ENCODE data around the gene SYNDIG1. TPM values are rescaled to one million over a fixed set of nuclear protein-coding genes. Genes with fewer than 3 reads are reported as not detected.

The SYNDIG1 gene
- total RNA-seq, 1 experiment from 2014 or later = not detected

- Histone ChIP-seq H3K27ac (ENCODE audit: low read length) (no peak overlapping the region), H3K9ac (ENCODE audit: low read length) (no peak overlapping the region), H3K27me3 (ENCODE audit: low read length) (no peaks in the 10 kb centered on the region; the same call in 1 of the 2 replicates), H3K4me1 (ENCODE audit: low read length) (peaks cover 18% of the 10 kb centered on the region), H3K9me2 (replicated peaks; ENCODE audit: insufficient read depth, low read length) (no peaks in the 10 kb centered on the region), H4K20me1 (ENCODE audit: insufficient read depth, low read depth, low read length) (peaks cover 14% of the 10 kb centered on the region; the same call in 1 of the 2 replicates), H3K9me3 (ENCODE audit: low read length) (no peaks in the 10 kb centered on the region), H3K36me3 (ENCODE audit: insufficient read depth, low read length) (no peaks in the 10 kb centered on the region), H3K4me3 (ENCODE audit: low read length) (no peak overlapping the region), H3K79me2 (ENCODE audit: low read length) (no peaks in the 10 kb centered on the region), H3K4me2 (ENCODE audit: low read depth, low read length, poor library complexity, severe bottlenecking) (no peak overlapping the region), H2AFZ (ENCODE audit: low read length) (no peak overlapping the region)
- no peak for DNase-seq
Measured at GRCh38 chr20:24670341-24670872, 201.0 kb downstream of the SYNDIG1 start.

GRCh38 chr20:24670981-24671380, 201.6 kb downstream of the SYNDIG1 start:
- no peaks in the 10 kb centered on the region; the same call in 1 of the 2 replicates for H3K27me3 ChIP-seq (ENCODE audit: low read length)
- no peak for DNase-seq
- H3K27ac ChIP-seq (ENCODE audit: low read length) = no peak overlapping the region
- H3K36me3 ChIP-seq (ENCODE audit: insufficient read depth, low read length) = no peaks in the 10 kb centered on the region
- H3K4me1 ChIP-seq (ENCODE audit: low read length) = peaks cover 18% of the 10 kb centered on the region
- H3K79me2 ChIP-seq (ENCODE audit: low read length) = no peaks in the 10 kb centered on the region
- no peak overlapping the region for H3K4me3 ChIP-seq (ENCODE audit: low read length)
- no peaks in the 10 kb centered on the region for H3K9me2 ChIP-seq (replicated peaks; ENCODE audit: insufficient read depth, low read length)
- H3K9me3 ChIP-seq (ENCODE audit: low read length) = no peaks in the 10 kb centered on the region
- H3K9ac ChIP-seq (ENCODE audit: low read length) = no peak overlapping the region
- H4K20me1 ChIP-seq (ENCODE audit: insufficient read depth, low read depth, low read length) = 0 out of 2 replicates have a peak, but pooled peaks cover 14% of the 10 kb centered on the region
- H3K4me2 ChIP-seq (ENCODE audit: low read depth, low read length, poor library complexity, severe bottlenecking) = no peak overlapping the region
- H2AFZ ChIP-seq (ENCODE audit: low read length) = no peak overlapping the region

- Histone ChIP-seq H3K27ac (ENCODE audit: low read length) (no peak overlapping the region), H3K4me3 (ENCODE audit: low read length) (no peak overlapping the region), H3K9ac (ENCODE audit: low read length) (no peak overlapping the region), H3K9me3 (ENCODE audit: low read length) (no peaks in the 10 kb centered on the region), H3K36me3 (ENCODE audit: insufficient read depth, low read length) (no peaks in the 10 kb centered on the region), H3K4me2 (ENCODE audit: low read depth, low read length, poor library complexity, severe bottlenecking) (no peak overlapping the region), H2AFZ (ENCODE audit: low read length) (no peak overlapping the region), H4K20me1 (ENCODE audit: insufficient read depth, low read depth, low read length) (peaks cover 16% of the 10 kb centered on the region; the same call in 1 of the 2 replicates), H3K79me2 (ENCODE audit: low read length) (no peaks in the 10 kb centered on the region), H3K27me3 (ENCODE audit: low read length) (no peaks in the 10 kb centered on the region; the same call in 1 of the 2 replicates), H3K4me1 (ENCODE audit: low read length) (peaks cover 18% of the 10 kb centered on the region), H3K9me2 (replicated peaks; ENCODE audit: insufficient read depth, low read length) (no peaks in the 10 kb centered on the region)
- no peak for DNase-seq
Measured at GRCh38 chr20:24672181-24672880, 202.9 kb downstream of the SYNDIG1 start.

- Histone ChIP-seq H3K27me3 (ENCODE audit: low read length) (no peaks in the 10 kb centered on the region; the same call in 1 of the 2 replicates), H3K9me3 (ENCODE audit: low read length) (no peaks in the 10 kb centered on the region), H3K4me2 (ENCODE audit: low read depth, low read length, poor library complexity, severe bottlenecking) (no peak overlapping the region), H3K36me3 (ENCODE audit: insufficient read depth, low read length) (no peaks in the 10 kb centered on the region), H3K4me1 (ENCODE audit: low read length) (peaks cover 18% of the 10 kb centered on the region), H3K9ac (ENCODE audit: low read length) (no peak overlapping the region), H3K4me3 (ENCODE audit: low read length) (no peak overlapping the region), H3K79me2 (ENCODE audit: low read length) (no peaks in the 10 kb centered on the region), H2AFZ (ENCODE audit: low read length) (no peak overlapping the region), H4K20me1 (ENCODE audit: insufficient read depth, low read depth, low read length) (peaks cover 18% of the 10 kb centered on the region; the same call in 1 of the 2 replicates), H3K27ac (ENCODE audit: low read length) (no peak overlapping the region), H3K9me2 (replicated peaks; ENCODE audit: insufficient read depth, low read length) (no peaks in the 10 kb centered on the region)
- DNase-seq = no peak
Measured at GRCh38 chr20:24672886-24673677, 203.7 kb downstream of the SYNDIG1 start.

GRCh38 chr20:24673678-24674570, 204.5 kb downstream of the SYNDIG1 start:
- peaks cover 18% of the 10 kb centered on the region for H3K4me1 ChIP-seq (ENCODE audit: low read length)
- H3K4me2 ChIP-seq (ENCODE audit: low read depth, low read length, poor library complexity, severe bottlenecking) = no peak overlapping the region
- H3K9me2 ChIP-seq (replicated peaks; ENCODE audit: insufficient read depth, low read length) = no peaks in the 10 kb centered on the region
- H3K4me3 ChIP-seq (ENCODE audit: low read length) = no peak overlapping the region
- H3K36me3 ChIP-seq (ENCODE audit: insufficient read depth, low read length) = no peaks in the 10 kb centered on the region
- peaks cover 20% of the 10 kb centered on the region; the same call in 1 of the 2 replicates for H4K20me1 ChIP-seq (ENCODE audit: insufficient read depth, low read depth, low read length)
- no peak overlapping the region for H3K9ac ChIP-seq (ENCODE audit: low read length)
- no peaks in the 10 kb centered on the region for H3K9me3 ChIP-seq (ENCODE audit: low read length)
- DNase-seq = no peak
- H2AFZ ChIP-seq (ENCODE audit: low read length) = no peak overlapping the region
- H3K27me3 ChIP-seq (ENCODE audit: low read length) = no peaks in the 10 kb centered on the region; the same call in 1 of the 2 replicates
- no peaks in the 10 kb centered on the region for H3K79me2 ChIP-seq (ENCODE audit: low read length)
- H3K27ac ChIP-seq (ENCODE audit: low read length) = no peak overlapping the region

GRCh38 chr20:24674921-24675605, 205.6 kb downstream of the SYNDIG1 start:
- no peaks in the 10 kb centered on the region for H3K79me2 ChIP-seq (ENCODE audit: low read length)
- H3K9me2 ChIP-seq (replicated peaks; ENCODE audit: insufficient read depth, low read length) = no peaks in the 10 kb centered on the region
- H3K4me3 ChIP-seq (ENCODE audit: low read length) = no peak overlapping the region
- no peak overlapping the region for H3K9ac ChIP-seq (ENCODE audit: low read length)
- H3K27ac ChIP-seq (ENCODE audit: low read length) = no peak overlapping the region
- no peaks in the 10 kb centered on the region for H3K9me3 ChIP-seq (ENCODE audit: low read length)
- DNase-seq = no peak
- H3K4me1 ChIP-seq (ENCODE audit: low read length) = peaks cover 18% of the 10 kb centered on the region
- no peaks in the 10 kb centered on the region; the same call in 1 of the 2 replicates for H3K27me3 ChIP-seq (ENCODE audit: low read length)
- no peak overlapping the region for H3K4me2 ChIP-seq (ENCODE audit: low read depth, low read length, poor library complexity, severe bottlenecking)
- H2AFZ ChIP-seq (ENCODE audit: low read length) = no peak overlapping the region
- peaks cover 20% of the 10 kb centered on the region; the same call in 1 of the 2 replicates for H4K20me1 ChIP-seq (ENCODE audit: insufficient read depth, low read depth, low read length)
- H3K36me3 ChIP-seq (ENCODE audit: insufficient read depth, low read length) = no peaks in the 10 kb centered on the region

GRCh38 chr20:24675651-24676352, 206.4 kb downstream of the SYNDIG1 start:
- no peak for DNase-seq
- Histone ChIP-seq H4K20me1 (ENCODE audit: insufficient read depth, low read depth, low read length) (peaks cover 20% of the 10 kb centered on the region; the same call in 1 of the 2 replicates), H3K79me2 (ENCODE audit: low read length) (no peaks in the 10 kb centered on the region), H3K27me3 (ENCODE audit: low read length) (no peaks in the 10 kb centered on the region; the same call in 1 of the 2 replicates), H3K4me3 (ENCODE audit: low read length) (no peak overlapping the region), H3K9ac (ENCODE audit: low read length) (no peak overlapping the region), H3K9me2 (replicated peaks; ENCODE audit: insufficient read depth, low read length) (no peaks in the 10 kb centered on the region), H2AFZ (ENCODE audit: low read length) (no peak overlapping the region), H3K4me2 (ENCODE audit: low read depth, low read length, poor library complexity, severe bottlenecking) (no peak overlapping the region), H3K9me3 (ENCODE audit: low read length) (no peaks in the 10 kb centered on the region), H3K27ac (ENCODE audit: low read length) (no peak overlapping the region), H3K4me1 (ENCODE audit: low read length) (peaks cover 17% of the 10 kb centered on the region), H3K36me3 (ENCODE audit: insufficient read depth, low read length) (no peaks in the 10 kb centered on the region)
